Panc1 (cell line): ENCODE results near the gene SH3GL1. TPM values are rescaled to one million over a fixed set of nuclear protein-coding genes. Genes with fewer than 3 reads are reported as not detected.

Source experiments
- ATAC-seq: fragments of 200-7000 bp; cut with Tn5 transposase; 2 replicates; pipeline ENCODE4 v1.9.1; 2020; ENCODE audit warnings: mild to moderate bottlenecking, moderate library complexity
- BruUV-seq: library from RNA; stranded (reverse); fragments of 400-500 nt; replicated peaks from 2 replicates; lab custom pipeline; 2021; lab: Mats Ljungman, UMichigan
- CTCF ChIA-PET: fragments of 300-600 bp; sonication (Branson Sonifier 250); formaldehyde crosslinking; loops from one replicate; lab custom pipeline; 2022; ENCODE audit warnings: antibody characterized with exemption; lab: Charles Lee
- POLR2A ChIA-PET: fragments of 300-600 bp; sonication (Branson Sonifier 250); formaldehyde crosslinking; loops from one replicate; lab custom pipeline; 2022; ENCODE audit warnings: antibody characterized with exemption; lab: Charles Lee
- DNase-seq: peaks from one replicate; pipeline ENCODE4 v3.0.0-alpha.2; 2010; ENCODE audit warnings: low read depth, low spot score
- H3K27ac ChIP-seq: 2 replicates; pipeline ENCODE4 v1.5.1; 2011; ENCODE audit warnings: mild to moderate bottlenecking, low read length, inconsistent platforms
- H3K27me3 ChIP-seq: fragments of 200-500 bp; sonication (Bioruptor generic); 2 replicates; pipeline ENCODE4 v1.6.0; 2014; ENCODE audit warnings: low read length, inconsistent platforms; ENCODE audit not compliant: control insufficient read depth, insufficient read depth
- H3K36me3 ChIP-seq: fragments of 200-500 bp; sonication (Bioruptor generic); 2 replicates; pipeline ENCODE4 v1.5.1; 2014; ENCODE audit warnings: inconsistent platforms, mild to moderate bottlenecking, low read length, moderate library complexity; ENCODE audit not compliant: control insufficient read depth, insufficient read depth
- H3K4me1 ChIP-seq: 2 replicates; pipeline ENCODE4 v1.5.1; 2011; ENCODE audit warnings: inconsistent platforms, mild to moderate bottlenecking, low read length, moderate library complexity; ENCODE audit not compliant: control insufficient read depth, insufficient read depth
- H3K4me3 ChIP-seq, 2 experiments: 2 replicates each; pipeline ENCODE4 v1.5.1; 2011 to 2012; ENCODE audit warnings: low read depth in 2 of 2, low read length in 2 of 2, mild to moderate bottlenecking in 2 of 2, inconsistent platforms in 1 of 2, moderate library complexity in 1 of 2
- H3K9me3 ChIP-seq: fragments of 200-500 bp; sonication (Bioruptor generic); 2 replicates; pipeline ENCODE4 v1.5.1; 2014; ENCODE audit warnings: low read depth, mild to moderate bottlenecking, inconsistent platforms, low read length, moderate library complexity; ENCODE audit not compliant: control insufficient read depth, insufficient read depth
- CTCF ChIP-seq: fragments of 450-650 bp; IDR thresholded peaks from 2 replicates; pipeline ENCODE4 v1.5.1; 2017; ENCODE audit warnings: mild to moderate bottlenecking
- POLR2AphosphoS5 ChIP-seq: IDR thresholded peaks from 2 replicates; pipeline ENCODE4 v1.6.1; 2012; ENCODE audit warnings: mild to moderate bottlenecking, low read depth, low read length, moderate library complexity
- REST ChIP-seq, 2 experiments: IDR thresholded peaks; 2 replicates each; pipeline ENCODE4 v1.6.1; 2011 to 2012; ENCODE audit warnings: low read depth in 2 of 2, control low read depth in 1 of 2, low read length in 1 of 2, mild to moderate bottlenecking in 1 of 2, moderate library complexity in 1 of 2; ENCODE audit not compliant: insufficient read depth in 1 of 2
- SIN3A ChIP-seq: IDR thresholded peaks from 2 replicates; pipeline ENCODE4 v1.6.1; 2012; ENCODE audit warnings: low read depth, mild to moderate bottlenecking, low read length, moderate library complexity, borderline replicate concordance; ENCODE audit not compliant: insufficient read depth
- TCF7L2 ChIP-seq: IDR thresholded peaks from 2 replicates; pipeline ENCODE4 v1.6.1; 2011; ENCODE audit warnings: mild to moderate bottlenecking, low read depth, low read length, inconsistent platforms
- in situ Hi-C: cut with HindIII; loops from 2 replicates; pipeline ENCODE4 v1.10.0; 2016; ENCODE audit warnings: low sequenced_read_pairs, low pct_unique_long_range_greater_than_20kb
- intact Hi-C: fragments of 100-400 bp; cut with micrococcal nuclease; formaldehyde crosslinking; loops from one replicate; pipeline ENCODE4 v1.10.0; 2022; ENCODE audit not compliant: unreplicated experiment
- total RNA-seq: library from RNA; stranded (reverse); gene quantifications from one replicate; pipeline ENCODE4 v1.2.1, GENCODE V29; 2021; ENCODE audit not compliant: unreplicated experiment

Gene SH3GL1
- total RNA-seq, 1 experiment from 2014 or later: 57.1 TPM

GRCh38 chr19:4390017-4390566 lies 10.3 kb downstream of the SH3GL1 start:
- ChIA-PET CTCF (interaction anchor here (0.6 kb wide), 1 partner anchor 37 kb away, joined by 5 read pairs; no protein-coding TSS in a partner anchor), POLR2A (no interaction called here)
- intact Hi-C loops: no loop called here
- BruUV-seq: no TSS peak
- no peak for TF ChIP-seq REST (IDR thresholded peaks at IDR 0.05; ENCODE audit: insufficient read depth in 1 of 2, low read depth in 2 of 2, low read length in 1 of 2)
- no peak for TF ChIP-seq SIN3A
- TF ChIP-seq POLR2AphosphoS5: no peak
- no peak for TF ChIP-seq CTCF
- no peak for TF ChIP-seq TCF7L2
- ATAC-seq: no peak
- Histone ChIP-seq H3K9me3 (no peaks in the 10 kb centered on the region), H3K36me3 (no peaks in the 10 kb centered on the region), H3K4me1 (peaks cover 14% of the 10 kb centered on the region), H3K27ac (no peak overlapping the region), H3K27me3 (no peaks in the 10 kb centered on the region), H3K4me3 (no peak overlapping the region)
- in situ Hi-C loops: no loop called here
- DNase-seq: no peak

GRCh38 chr19:4389511-4390016 lies 10.8 kb downstream of the SH3GL1 start:
- H3K4me1 ChIP-seq: peaks cover 14% of the 10 kb centered on the region
- no TSS peak for BruUV-seq
- DNase-seq: no peak
- ChIA-PET CTCF (no interaction called here), POLR2A (no interaction called here)
- H3K9me3 ChIP-seq: no peaks in the 10 kb centered on the region
- H3K4me3 ChIP-seq: no peak overlapping the region
- no peak for ATAC-seq
- TF ChIP-seq CTCF (no peak), TCF7L2 (no peak), REST (IDR thresholded peaks at IDR 0.05; ENCODE audit: insufficient read depth in 1 of 2, low read depth in 2 of 2, low read length in 1 of 2) (no peak), POLR2AphosphoS5 (no peak), SIN3A (no peak)
- no peaks in the 10 kb centered on the region for H3K36me3 ChIP-seq
- no peak overlapping the region for H3K27ac ChIP-seq
- intact Hi-C loops: no loop called here
- in situ Hi-C loops: no loop called here
- H3K27me3 ChIP-seq: no peaks in the 10 kb centered on the region
